HG03097 (cell line): ENCODE results near the gene RESF1.

Experiments used
- ATAC-seq: cut with Tn5 transposase; IDR thresholded peaks from one replicate; pipeline ENCODE4 v1.9.1; 2021; ENCODE audit not compliant: unreplicated experiment, low FRiP score

Gene RESF1

DNA sequence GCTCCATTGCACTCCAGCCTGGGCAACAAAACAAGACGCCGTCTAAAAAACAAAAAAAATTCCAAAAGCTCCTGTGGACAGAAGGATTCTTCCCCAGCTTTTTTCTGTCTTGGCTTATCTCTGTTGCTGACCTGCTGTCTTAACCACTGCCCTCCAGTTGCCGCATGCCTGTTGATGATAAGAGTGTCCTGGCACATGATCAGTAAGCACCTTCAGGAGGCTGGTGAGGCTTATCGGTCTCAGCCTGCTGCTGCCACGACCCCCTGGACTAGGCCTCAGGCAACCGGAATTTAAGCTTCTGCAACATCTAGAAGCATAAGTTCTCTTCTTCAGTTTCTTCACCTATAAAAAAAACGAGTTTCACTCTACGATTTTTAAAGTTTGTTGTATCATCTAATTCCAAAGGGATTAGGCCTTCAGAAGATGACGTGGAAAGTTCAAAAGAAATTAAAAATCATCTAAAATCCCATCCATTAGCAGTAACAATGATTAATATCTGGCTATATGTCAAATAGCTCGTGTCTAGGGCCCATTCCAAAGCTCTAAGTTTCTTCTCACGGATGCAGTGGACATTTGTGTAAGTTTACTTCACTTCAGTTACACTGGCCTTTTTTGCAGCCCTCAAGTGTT, 46.4 kb downstream of the RESF1 start:
- no peak for ATAC-seq
